Tibial nerve (tissue), 4 donors: ENCODE data around the gene CTBS. TPM values are rescaled to one million over a fixed set of nuclear protein-coding genes. Genes with fewer than 3 reads are reported as not detected.

ENCODE experiments used
- DNase-seq, 2 donors: peaks; one replicate each; pipeline ENCODE4 v3.0.0-alpha.2; 2019; ENCODE audit warnings: low spot score in 2 of 2
- H3K27ac ChIP-seq, 4 donors: fragments of 200-600 bp; sonication (generic) in 3 of 4; one replicate each; pipeline ENCODE4 v1.5.1; 2017 to 2019; ENCODE audit warnings: mild to moderate bottlenecking in 1 of 4
- H3K27me3 ChIP-seq, 2 donors: fragments of 200-600 bp; sonication (generic) in 1 of 2; one replicate each; pipeline versions ENCODE4 v1.5.1 to v1.6.0; 2017 to 2019
- H3K36me3 ChIP-seq, 3 donors: fragments of 200-600 bp; sonication (generic); one replicate each; pipeline ENCODE4 v1.5.1; 2018 to 2019
- H3K4me1 ChIP-seq, 4 donors: fragments of 200-600 bp; sonication (generic) in 3 of 4; one replicate each; pipeline ENCODE4 v1.5.1; 2017 to 2019
- H3K4me3 ChIP-seq, 4 donors: fragments of 200-600 bp; sonication (generic) in 3 of 4; one replicate each; pipeline ENCODE4 v1.5.1; 2017 to 2019; ENCODE audit warnings: mild to moderate bottlenecking in 1 of 4, moderate library complexity in 1 of 4
- H3K9me3 ChIP-seq, 4 donors: fragments of 200-600 bp; sonication (generic) in 3 of 4; one replicate each; pipeline ENCODE4 v1.5.1; 2017 to 2019
- EP300 ChIP-seq, 2 donors: sonication (generic); formaldehyde crosslinking; IDR thresholded peaks; one replicate each; pipeline ENCODE4 v1.6.1; 2017; ENCODE audit warnings: antibody characterized with exemption in 2 of 2, mild to moderate bottlenecking in 1 of 2
- POLR2A ChIP-seq, 2 donors: fragments of 450-650 bp; IDR thresholded peaks; one replicate each; pipeline ENCODE4 v1.6.1; 2017; ENCODE audit warnings: antibody characterized with exemption in 2 of 2, mild to moderate bottlenecking in 2 of 2, moderate library complexity in 2 of 2
- WGBS, 2 donors: methylation state at CpG; one replicate each; pipeline ENCODE4 v1.1.5; 2018; 5-methylcytosine and 5-hydroxymethylcytosine counted together
- total RNA-seq, 4 donors: library from RNA; depleted of rRNA; stranded (reverse); fragments of >200 nt; gene quantifications; one replicate each; pipeline ENCODE4 v1.1.0, GENCODE V29; 2016
- TF ChIP-seq, protein P1 (sequence below), 5 experiments: fragments of 200-600 bp in 3 of 5; fragments of 450-650 bp in 2 of 5; sonication (generic) in 3 of 5; IDR thresholded peaks; one replicate each; pipeline ENCODE4 v1.5.1; 2016 to 2019; ENCODE audit warnings: antibody characterized with exemption in 5 of 5, mild to moderate bottlenecking in 3 of 5, moderate library complexity in 2 of 5

CTBS gene
- total RNA-seq, 4 donors from 2014 or later: 12.9 to 18.4 (median 15.7) TPM

DNA sequence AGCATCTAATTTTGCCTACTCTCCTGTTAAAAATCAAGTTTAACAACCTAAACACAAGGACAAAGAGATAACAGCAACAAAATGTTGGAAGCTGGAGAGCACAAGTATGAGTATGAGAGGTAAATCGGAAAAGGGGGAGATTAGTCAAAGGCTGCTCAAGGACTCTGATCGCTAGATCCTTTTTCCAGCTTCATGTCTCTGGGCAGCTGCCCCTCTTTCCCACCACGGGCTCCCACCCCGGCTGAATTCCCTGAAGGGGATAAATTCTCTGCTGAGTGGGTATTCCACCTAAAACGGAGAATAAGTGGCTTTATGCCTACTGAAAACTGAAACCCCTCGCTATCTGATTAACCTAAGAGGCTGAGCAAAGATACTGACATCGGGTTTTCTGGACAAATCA lies 696 bp upstream of the CTBS start:
- Histone ChIP-seq H3K4me3 (peak overlapping the region; percentile 63 to 87 (median 74)), H3K36me3 (peaks cover 0 to 5% (median 0%) of the 10 kb centered on the region in 3 donors), H3K27me3 (no peaks in the 10 kb centered on the region), H3K4me1 (peaks cover 0 to 29% (median 4%) of the 10 kb centered on the region in 4 donors), H3K9me3 (no peaks in the 10 kb centered on the region), H3K27ac (peak overlapping the region in 1 of 4 donors; percentile 96)
- DNase-seq: no peak
- no peak for TF ChIP-seq POLR2A (IDR thresholded peaks at IDR 0.05)
- TF ChIP-seq, protein P1, sequence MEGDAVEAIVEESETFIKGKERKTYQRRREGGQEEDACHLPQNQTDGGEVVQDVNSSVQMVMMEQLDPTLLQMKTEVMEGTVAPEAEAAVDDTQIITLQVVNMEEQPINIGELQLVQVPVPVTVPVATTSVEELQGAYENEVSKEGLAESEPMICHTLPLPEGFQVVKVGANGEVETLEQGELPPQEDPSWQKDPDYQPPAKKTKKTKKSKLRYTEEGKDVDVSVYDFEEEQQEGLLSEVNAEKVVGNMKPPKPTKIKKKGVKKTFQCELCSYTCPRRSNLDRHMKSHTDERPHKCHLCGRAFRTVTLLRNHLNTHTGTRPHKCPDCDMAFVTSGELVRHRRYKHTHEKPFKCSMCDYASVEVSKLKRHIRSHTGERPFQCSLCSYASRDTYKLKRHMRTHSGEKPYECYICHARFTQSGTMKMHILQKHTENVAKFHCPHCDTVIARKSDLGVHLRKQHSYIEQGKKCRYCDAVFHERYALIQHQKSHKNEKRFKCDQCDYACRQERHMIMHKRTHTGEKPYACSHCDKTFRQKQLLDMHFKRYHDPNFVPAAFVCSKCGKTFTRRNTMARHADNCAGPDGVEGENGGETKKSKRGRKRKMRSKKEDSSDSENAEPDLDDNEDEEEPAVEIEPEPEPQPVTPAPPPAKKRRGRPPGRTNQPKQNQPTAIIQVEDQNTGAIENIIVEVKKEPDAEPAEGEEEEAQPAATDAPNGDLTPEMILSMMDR (IDR thresholded peaks at IDR 0.05): no peak
- no peak for TF ChIP-seq EP300 (IDR thresholded peaks at IDR 0.05)
- 77 to 85% methylated on average over 7 of the region's 7 CpGs for WGBS, 2 donors

DNA sequence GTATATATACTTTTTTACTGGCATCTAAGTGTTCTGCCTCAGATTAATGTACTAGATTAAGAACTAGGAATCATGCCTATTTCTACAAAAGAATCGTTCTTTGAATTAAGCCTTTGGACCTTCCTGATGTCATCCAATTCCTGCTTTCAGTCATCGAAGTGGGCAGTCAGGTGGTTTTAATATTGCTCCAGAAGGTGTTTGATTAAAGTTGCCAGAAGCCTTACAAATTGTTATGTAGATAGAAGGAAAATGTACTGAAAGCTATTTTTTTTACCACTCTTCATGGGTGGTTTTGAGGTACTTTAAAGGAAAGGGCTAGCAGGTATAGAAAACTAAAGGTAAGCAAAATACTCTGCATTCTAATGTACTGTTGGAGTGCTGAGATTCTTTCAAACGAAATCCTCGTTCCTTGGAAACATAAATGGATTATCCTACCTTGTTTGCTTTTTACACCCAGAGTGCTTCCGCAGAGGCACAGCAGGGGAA lies 716 bp downstream of the CTBS start:
- no peak for DNase-seq
- peak overlapping the region; percentile 92 to 99 (median 95) for H3K27ac ChIP-seq
- peaks cover 0 to 29% (median 4%) of the 10 kb centered on the region in 4 donors for H3K4me1 ChIP-seq
- H3K9me3 ChIP-seq: no peaks in the 10 kb centered on the region
- TF ChIP-seq EP300 (IDR thresholded peaks at IDR 0.05): no peak
- H3K36me3 ChIP-seq: peaks cover 0 to 19% (median 0%) of the 10 kb centered on the region in 3 donors
- WGBS, 2 donors: 14 to 15% methylated on average over 5 of the region's 5 CpGs
- H3K4me3 ChIP-seq: peak overlapping the region; percentile 63 to 87 (median 74)
- no peaks in the 10 kb centered on the region for H3K27me3 ChIP-seq

DNA sequence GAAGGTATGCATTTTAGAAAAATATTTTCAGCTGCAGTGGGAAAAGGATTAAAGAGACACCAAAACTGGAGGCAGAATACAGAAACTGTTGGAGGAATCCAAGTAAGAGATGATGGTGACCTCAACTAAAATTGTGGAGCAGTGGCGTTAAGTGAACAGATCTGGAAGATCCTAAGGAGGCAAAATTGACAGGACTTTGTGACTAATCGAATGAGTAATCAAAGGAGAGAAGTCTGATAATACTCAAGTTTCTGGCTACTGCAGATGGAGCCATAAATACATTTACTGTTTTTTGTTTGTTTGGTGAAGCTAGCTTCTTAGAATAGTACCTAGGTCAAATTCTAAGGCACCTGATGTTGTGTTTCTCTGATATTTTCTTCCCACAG lies 3.1 kb downstream of the CTBS start:
- H3K27me3 ChIP-seq: no peaks in the 10 kb centered on the region
- TF ChIP-seq, protein P1 (IDR thresholded peaks at IDR 0.05): no peak
- TF ChIP-seq POLR2A (IDR thresholded peaks at IDR 0.05) (no peak), EP300 (IDR thresholded peaks at IDR 0.05) (no peak)
- H3K4me3 ChIP-seq: no peak overlapping the region
- DNase-seq: no peak
- H3K27ac ChIP-seq: no peak overlapping the region
- H3K36me3 ChIP-seq: peaks cover 0 to 34% (median 0%) of the 10 kb centered on the region in 3 donors
- peaks cover 0 to 29% (median 4%) of the 10 kb centered on the region in 4 donors for H3K4me1 ChIP-seq
- no peaks in the 10 kb centered on the region for H3K9me3 ChIP-seq
- WGBS, 2 donors: 93 to 95% methylated on average over 2 of the region's 2 CpGs

DNA sequence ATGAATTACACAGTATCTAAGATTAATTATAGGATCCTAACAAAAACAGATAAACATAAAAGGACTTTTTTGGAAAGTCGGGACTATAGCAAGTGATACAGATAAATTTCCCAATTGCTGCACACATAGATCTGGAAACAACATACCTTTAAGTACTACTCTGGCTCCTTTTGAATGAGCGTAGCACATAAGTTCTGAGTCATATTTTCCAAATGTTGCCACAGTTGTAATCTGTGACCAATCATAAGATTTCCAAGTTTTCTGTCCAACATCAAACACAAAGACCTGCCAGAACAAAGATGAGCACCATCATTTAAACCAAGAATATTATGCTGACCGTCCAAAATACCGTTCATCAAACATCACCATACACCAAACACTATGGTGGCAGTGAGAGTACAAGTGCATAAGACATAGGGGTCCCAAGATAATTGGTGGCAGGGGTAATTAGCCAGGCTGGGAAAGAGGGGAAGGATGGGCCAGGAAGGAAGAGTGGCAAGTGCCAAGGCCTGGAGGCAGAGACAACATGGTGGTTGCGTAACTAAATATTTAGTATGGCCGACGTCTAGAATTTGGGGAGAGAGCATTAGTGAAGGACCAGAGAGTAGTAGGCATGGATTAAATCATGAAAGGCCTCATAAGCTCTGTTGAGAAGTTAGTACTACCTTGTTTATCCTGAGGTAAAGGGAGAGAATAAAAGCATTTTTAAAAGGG lies 3.6 kb downstream of the CTBS start:
- no peak for DNase-seq
- peaks cover 0 to 34% (median 0%) of the 10 kb centered on the region in 3 donors for H3K36me3 ChIP-seq
- H3K4me1 ChIP-seq: peaks cover 0 to 29% (median 4%) of the 10 kb centered on the region in 4 donors
- H3K27ac ChIP-seq: no peak overlapping the region
- H3K9me3 ChIP-seq: no peaks in the 10 kb centered on the region
- H3K4me3 ChIP-seq: no peak overlapping the region
- 90 to 93% methylated on average over 7 of the region's 7 CpGs for WGBS, 2 donors
- no peaks in the 10 kb centered on the region for H3K27me3 ChIP-seq
- TF ChIP-seq, protein P1 (IDR thresholded peaks at IDR 0.05): no peak
- TF ChIP-seq EP300 (IDR thresholded peaks at IDR 0.05): no peak
- no peak for TF ChIP-seq POLR2A (IDR thresholded peaks at IDR 0.05)

DNA sequence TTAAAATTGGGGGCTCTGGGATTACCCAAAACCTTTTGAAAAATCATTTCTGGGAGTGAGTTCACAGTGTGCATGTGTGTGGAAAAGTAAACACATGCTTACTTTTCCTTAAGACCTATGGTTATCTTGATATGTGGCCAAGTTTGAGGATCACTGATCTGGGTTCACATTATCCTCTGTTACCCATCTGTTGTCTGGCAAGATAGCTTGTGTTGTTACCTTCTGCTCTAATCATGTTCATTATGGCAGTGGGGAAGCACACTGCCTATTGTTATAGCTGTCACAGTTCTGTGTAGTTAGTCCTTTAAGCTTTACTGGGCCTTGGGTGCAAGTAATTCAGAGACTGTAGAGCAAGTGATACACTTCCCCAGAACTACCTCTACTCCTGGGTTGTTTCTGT lies 5.0 kb downstream of the CTBS start:
- Histone ChIP-seq H3K9me3 (no peaks in the 10 kb centered on the region), H3K36me3 (peaks cover 0 to 44% (median 0%) of the 10 kb centered on the region in 3 donors), H3K4me1 (peaks cover 0 to 23% (median 4%) of the 10 kb centered on the region in 4 donors), H3K27ac (no peak overlapping the region), H3K4me3 (no peak overlapping the region), H3K27me3 (no peaks in the 10 kb centered on the region)
- no peak for TF ChIP-seq EP300 (IDR thresholded peaks at IDR 0.05)
- TF ChIP-seq, protein P1 (IDR thresholded peaks at IDR 0.05): no peak
- TF ChIP-seq POLR2A (IDR thresholded peaks at IDR 0.05): no peak
- DNase-seq: no peak
